Adrenal gland (tissue), 5 donors: ENCODE data around the gene HLX.

Source experiments
- POLR2A ChIP-seq, 2 donors: fragments of 450-650 bp; IDR thresholded peaks; one replicate each; pipeline ENCODE4 v1.6.1; 2017; ENCODE audit warnings: antibody characterized with exemption in 2 of 2, mild to moderate bottlenecking in 2 of 2, moderate library complexity in 1 of 2
- TF ChIP-seq, protein P1 (sequence below), 6 experiments: fragments of 450-650 bp in 4 of 6; fragments of 200-600 bp in 2 of 6; sonication (generic) in 1 of 6; IDR thresholded peaks; 1 replicate in 5 of 6; 2 replicates in 1 of 6; pipeline versions ENCODE4 v1.5.1 to v1.8.0; 2016 to 2021; ENCODE audit warnings: antibody characterized with exemption in 6 of 6, mild to moderate bottlenecking in 2 of 6, moderate library complexity in 1 of 6
- donor health status: DM: no; HTN: no; CAD: no.

DNA sequence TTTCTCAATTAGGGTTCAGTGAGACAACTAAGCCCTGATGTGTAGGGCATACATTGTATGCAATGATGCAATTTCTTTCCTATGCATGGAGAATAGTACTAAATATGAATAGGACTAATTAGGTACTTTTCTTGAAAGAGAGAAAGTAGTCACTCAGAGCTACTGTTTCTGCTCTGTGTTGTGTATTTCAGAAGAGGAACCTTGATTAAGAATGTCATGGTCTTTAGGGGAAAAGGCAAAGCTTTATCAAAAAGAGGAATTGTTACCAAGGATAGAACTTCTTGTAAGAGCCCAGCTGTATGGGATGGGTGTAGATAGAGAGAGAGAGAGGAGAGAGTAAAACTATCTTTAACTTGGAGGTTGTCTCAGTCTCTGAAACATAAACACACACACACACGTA is 49.1 kb downstream of the HLX start:
- TF ChIP-seq, protein P1, sequence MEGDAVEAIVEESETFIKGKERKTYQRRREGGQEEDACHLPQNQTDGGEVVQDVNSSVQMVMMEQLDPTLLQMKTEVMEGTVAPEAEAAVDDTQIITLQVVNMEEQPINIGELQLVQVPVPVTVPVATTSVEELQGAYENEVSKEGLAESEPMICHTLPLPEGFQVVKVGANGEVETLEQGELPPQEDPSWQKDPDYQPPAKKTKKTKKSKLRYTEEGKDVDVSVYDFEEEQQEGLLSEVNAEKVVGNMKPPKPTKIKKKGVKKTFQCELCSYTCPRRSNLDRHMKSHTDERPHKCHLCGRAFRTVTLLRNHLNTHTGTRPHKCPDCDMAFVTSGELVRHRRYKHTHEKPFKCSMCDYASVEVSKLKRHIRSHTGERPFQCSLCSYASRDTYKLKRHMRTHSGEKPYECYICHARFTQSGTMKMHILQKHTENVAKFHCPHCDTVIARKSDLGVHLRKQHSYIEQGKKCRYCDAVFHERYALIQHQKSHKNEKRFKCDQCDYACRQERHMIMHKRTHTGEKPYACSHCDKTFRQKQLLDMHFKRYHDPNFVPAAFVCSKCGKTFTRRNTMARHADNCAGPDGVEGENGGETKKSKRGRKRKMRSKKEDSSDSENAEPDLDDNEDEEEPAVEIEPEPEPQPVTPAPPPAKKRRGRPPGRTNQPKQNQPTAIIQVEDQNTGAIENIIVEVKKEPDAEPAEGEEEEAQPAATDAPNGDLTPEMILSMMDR (IDR thresholded peaks at IDR 0.05): no peak
- no peak for TF ChIP-seq POLR2A (IDR thresholded peaks at IDR 0.05)
